CD8-positive, alpha-beta memory T cell (primary cell): ENCODE data around the gene LXN. TPM values are rescaled to one million over a fixed set of nuclear protein-coding genes. Genes with fewer than 3 reads are reported as not detected.

Experiments
- CTCF ChIA-PET: fragments of 350-600 bp; sonication (Branson Sonifier 250); formaldehyde crosslinking; loops from one replicate; lab custom pipeline; 2021; ENCODE audit warnings: antibody characterized with exemption; lab: Charles Lee
- POLR2A ChIA-PET: fragments of 350-600 bp; sonication (Branson Sonifier 250); formaldehyde crosslinking; loops from one replicate; lab custom pipeline; 2021; ENCODE audit warnings: antibody characterized with exemption; lab: Charles Lee
- DNase-seq, 5 donors: peaks; one replicate each; pipeline versions ENCODE4 v3.0.0 to v3.0.0-alpha.2; 2020 to 2022; ENCODE audit warnings: mixed read lengths in 1 of 5
- H3K27ac ChIP-seq: one replicate; pipeline ENCODE4 v1.7.0; 2013; ENCODE audit warnings: low read depth, mild to moderate bottlenecking, low read length, moderate library complexity
- H3K27me3 ChIP-seq: 2 replicates; pipeline ENCODE4 v1.7.0; 2013; ENCODE audit warnings: low read length, mild to moderate bottlenecking; ENCODE audit not compliant: insufficient read depth, poor library complexity, severe bottlenecking
- H3K36me3 ChIP-seq: 2 replicates; pipeline ENCODE4 v1.7.0; 2013; ENCODE audit warnings: mild to moderate bottlenecking, low read length, moderate library complexity; ENCODE audit not compliant: insufficient read depth
- H3K4me1 ChIP-seq: 2 replicates; pipeline ENCODE4 v1.7.0; 2013; ENCODE audit warnings: mild to moderate bottlenecking, low read length, moderate library complexity; ENCODE audit not compliant: insufficient read depth
- H3K4me3 ChIP-seq: 2 replicates; pipeline ENCODE4 v1.7.0; 2013; ENCODE audit warnings: mild to moderate bottlenecking, low read length
- H3K9me3 ChIP-seq: 2 replicates; pipeline ENCODE4 v1.7.0; 2013; ENCODE audit warnings: mild to moderate bottlenecking, low read length
- H3K27ac Mint-ChIP-seq, 8 donors: one replicate each; pipeline ENCODE4 v1.8.0; 2020 to 2021; ENCODE audit warnings: mixed read lengths in 8 of 8, mild to moderate bottlenecking in 6 of 8, inconsistent platforms in 3 of 8, moderate library complexity in 3 of 8
- H3K27me3 Mint-ChIP-seq, 2 donors: one replicate each; pipeline ENCODE4 v1.8.0; 2020 to 2021; ENCODE audit warnings: mixed read lengths in 2 of 2, mild to moderate bottlenecking in 1 of 2, moderate library complexity in 1 of 2
- H3K36me3 Mint-ChIP-seq, 3 donors: one replicate each; pipeline ENCODE4 v1.8.0; 2020 to 2021; ENCODE audit warnings: mixed read lengths in 3 of 3, inconsistent platforms in 1 of 3, mild to moderate bottlenecking in 1 of 3
- H3K4me1 Mint-ChIP-seq, 3 donors: one replicate each; pipeline ENCODE4 v1.8.0; 2020 to 2021; ENCODE audit warnings: mixed read lengths in 3 of 3, inconsistent platforms in 1 of 3, mild to moderate bottlenecking in 1 of 3
- H3K4me3 Mint-ChIP-seq, 7 donors: one replicate each; pipeline ENCODE4 v1.8.0; 2020 to 2021; ENCODE audit warnings: mixed read lengths in 7 of 7, mild to moderate bottlenecking in 6 of 7, moderate library complexity in 4 of 7, inconsistent platforms in 2 of 7
- H3K9me3 Mint-ChIP-seq, 5 donors: one replicate each; pipeline ENCODE4 v1.8.0; 2020 to 2022; ENCODE audit warnings: mixed read lengths in 5 of 5, mild to moderate bottlenecking in 3 of 5, moderate library complexity in 2 of 5, inconsistent platforms in 1 of 5
- polyA plus RNA-seq: library from polyadenylated mRNA; unstranded; fragments of 300-500 nt; fragmentation: Illumina TruSeq; gene quantifications from one replicate; pipeline ENCODE4 v1.2.3, GENCODE V29; 2021
- total RNA-seq, 2 experiments: library from RNA; stranded (reverse); gene quantifications; one replicate each; pipeline ENCODE4 v1.2.3, GENCODE V29; 2021

LXN gene
- total and polyA plus RNA-seq, 3 experiments from 2014 or later = 4.7 to 10.7 (median 5.3) TPM

GRCh38 chr3:158617982-158618875 is 54.2 kb downstream of the LXN start:
- Mint-ChIP-seq H3K27ac (no peak overlapping the region), H3K36me3 (peaks cover 0 to 4% (median 2%) of the 10 kb centered on the region in 3 donors), H3K27me3 (peaks cover 16 to 38% of the 10 kb centered on the region in 2 donors), H3K9me3 (peaks cover 16 to 37% (median 21%) of the 10 kb centered on the region in 5 donors), H3K4me3 (no peak overlapping the region), H3K4me1 (no peaks in the 10 kb centered on the region)
- Histone ChIP-seq H3K4me1 (no peaks in the 10 kb centered on the region), H3K27me3 (no peaks in the 10 kb centered on the region), H3K4me3 (no peak overlapping the region), H3K27ac (no peak overlapping the region), H3K9me3 (no peaks in the 10 kb centered on the region), H3K36me3 (no peaks in the 10 kb centered on the region)
- POLR2A ChIA-PET = no interaction called here
- DNase-seq = no peak
- CTCF ChIA-PET = no interaction called here

Other genes with a start within 250 kb of the LXN start
- gene MLF1, start 101.5 kb downstream of the LXN start, total RNA-seq = 1 to 10 TPM; 3.8 to 4.0 TPM
- gene MLF1, start 101.5 kb downstream of the LXN start, polyA plus RNA-seq = 6.0 TPM
- gene GFM1, start 28.1 kb downstream of the LXN start, total RNA-seq = 10 to 100 TPM; 91.2 to 99.9 TPM
- gene GFM1, start 28.1 kb downstream of the LXN start, polyA plus RNA-seq = 31.7 TPM
- not detected for gene RARRES1, start 59.8 kb upstream of the LXN start, total RNA-seq
- gene RARRES1, start 59.8 kb upstream of the LXN start, polyA plus RNA-seq = not detected
- 10 to 100 TPM; 25.3 to 26.4 TPM for gene MFSD1, start 129.4 kb upstream of the LXN start, total RNA-seq
- gene MFSD1, start 129.4 kb upstream of the LXN start, polyA plus RNA-seq = 53.0 TPM